Osteocyte (in vitro differentiated cells): ENCODE data around the gene NELFE. TPM values are rescaled to one million over a fixed set of nuclear protein-coding genes. Genes with fewer than 3 reads are reported as not detected.

Source experiments
- DNase-seq: peaks from one replicate; pipeline ENCODE4 v3.0.0; 2021; ENCODE audit warnings: mixed read lengths; ENCODE audit not compliant: unreplicated experiment; ENCODE audit errors: extremely low spot score
- H3K27ac Mint-ChIP-seq: one replicate; pipeline ENCODE4 v1.8.0; 2021; ENCODE audit warnings: mild to moderate bottlenecking, mixed read lengths; ENCODE audit not compliant: unreplicated experiment
- H3K27me3 Mint-ChIP-seq: one replicate; pipeline ENCODE4 v1.8.0; 2021; ENCODE audit warnings: mixed read lengths; ENCODE audit not compliant: unreplicated experiment
- H3K36me3 Mint-ChIP-seq: one replicate; pipeline ENCODE4 v1.8.0; 2021; ENCODE audit warnings: mixed read lengths; ENCODE audit not compliant: unreplicated experiment
- H3K4me1 Mint-ChIP-seq: one replicate; pipeline ENCODE4 v1.8.0; 2021; ENCODE audit warnings: mixed read lengths; ENCODE audit not compliant: unreplicated experiment
- H3K4me3 Mint-ChIP-seq: one replicate; pipeline ENCODE4 v1.8.0; 2021; ENCODE audit warnings: mild to moderate bottlenecking, moderate library complexity, mixed read lengths; ENCODE audit not compliant: unreplicated experiment
- H3K9me3 Mint-ChIP-seq: one replicate; pipeline ENCODE4 v1.8.0; 2021; ENCODE audit warnings: mixed read lengths; ENCODE audit not compliant: unreplicated experiment
- microRNA-seq: library from miRNA; unstranded; fragments of <30 nt; microRNA quantifications from one replicate; pipeline ENCODE4 v1.1.0, GENCODE V29; 2020; ENCODE audit not compliant: unreplicated experiment
- total RNA-seq: library from RNA; stranded (reverse); gene quantifications from 2 replicates; pipeline ENCODE4 v1.2.1, GENCODE V29; 2021
- TF ChIP-seq, protein P1 (sequence below): fragments of 200-600 bp; sonication (generic); IDR thresholded peaks from 2 replicates; pipeline ENCODE4 v1.5.0; 2021; ENCODE audit warnings: antibody characterized with exemption, mild to moderate bottlenecking, moderate library complexity

The NELFE gene
- total RNA-seq, 1 donor from 2014 or later: 66.8 TPM

GRCh38 chr6:31903957-31904356, 54.8 kb downstream of the NELFE start:
- Mint-ChIP-seq H3K9me3 (no peaks in the 10 kb centered on the region), H3K36me3 (peaks cover 1% of the 10 kb centered on the region), H3K27ac (no peak overlapping the region), H3K4me3 (no peak overlapping the region), H3K4me1 (peaks cover 23% of the 10 kb centered on the region), H3K27me3 (peaks cover 4% of the 10 kb centered on the region)
- no peak for DNase-seq
- TF ChIP-seq, protein P1, sequence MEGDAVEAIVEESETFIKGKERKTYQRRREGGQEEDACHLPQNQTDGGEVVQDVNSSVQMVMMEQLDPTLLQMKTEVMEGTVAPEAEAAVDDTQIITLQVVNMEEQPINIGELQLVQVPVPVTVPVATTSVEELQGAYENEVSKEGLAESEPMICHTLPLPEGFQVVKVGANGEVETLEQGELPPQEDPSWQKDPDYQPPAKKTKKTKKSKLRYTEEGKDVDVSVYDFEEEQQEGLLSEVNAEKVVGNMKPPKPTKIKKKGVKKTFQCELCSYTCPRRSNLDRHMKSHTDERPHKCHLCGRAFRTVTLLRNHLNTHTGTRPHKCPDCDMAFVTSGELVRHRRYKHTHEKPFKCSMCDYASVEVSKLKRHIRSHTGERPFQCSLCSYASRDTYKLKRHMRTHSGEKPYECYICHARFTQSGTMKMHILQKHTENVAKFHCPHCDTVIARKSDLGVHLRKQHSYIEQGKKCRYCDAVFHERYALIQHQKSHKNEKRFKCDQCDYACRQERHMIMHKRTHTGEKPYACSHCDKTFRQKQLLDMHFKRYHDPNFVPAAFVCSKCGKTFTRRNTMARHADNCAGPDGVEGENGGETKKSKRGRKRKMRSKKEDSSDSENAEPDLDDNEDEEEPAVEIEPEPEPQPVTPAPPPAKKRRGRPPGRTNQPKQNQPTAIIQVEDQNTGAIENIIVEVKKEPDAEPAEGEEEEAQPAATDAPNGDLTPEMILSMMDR: no peak

Small RNA genes lying within 50 kb of the gene (microRNA-seq; reads per million reads assigned to microRNA genes)
- gene MIR1236: not detected

Other genes with a start within 250 kb of the NELFE start
- gene LY6G6D, start 243.6 kb downstream of the NELFE start, total RNA-seq: not detected in 2 replicates
- not detected in 2 replicates for gene LY6G6C, start 237.2 kb downstream of the NELFE start, total RNA-seq
- gene MPIG6B, start 235.6 kb downstream of the NELFE start, total RNA-seq: not detected in 2 replicates
- gene DDAH2, start 229.7 kb downstream of the NELFE start, total RNA-seq: 91.4 and 96.3 TPM in 2 replicates
- 230 and 242 TPM in 2 replicates for gene CLIC1, start 222.4 kb downstream of the NELFE start, total RNA-seq
- 18.4 and 20.9 TPM in 2 replicates for gene MSH5, start 219.0 kb downstream of the NELFE start, total RNA-seq
- 2.5 and 3.4 TPM in 2 replicates for gene SAPCD1, start 196.3 kb downstream of the NELFE start, total RNA-seq
- gene VWA7, start 181.6 kb downstream of the NELFE start, total RNA-seq: 0.50 and 0.94 TPM in 2 replicates
- 73.0 and 73.4 TPM in 2 replicates for gene VARS1, start 163.2 kb downstream of the NELFE start, total RNA-seq
- gene LSM2, start 152.0 kb downstream of the NELFE start, total RNA-seq: 50.6 and 54.3 TPM in 2 replicates
- gene HSPA1L, start 143.7 kb downstream of the NELFE start, total RNA-seq: 1.1 and 1.7 TPM in 2 replicates
- 19.7 and 24.8 TPM in 2 replicates for gene HSPA1A, start 143.4 kb downstream of the NELFE start, total RNA-seq
- 65.5 and 65.8 TPM in 2 replicates for gene HSPA1B, start 131.2 kb downstream of the NELFE start, total RNA-seq
- gene NEU1, start 96.2 kb downstream of the NELFE start, total RNA-seq: 74.8 and 83.6 TPM in 2 replicates
- not detected in 2 replicates for gene SLC44A4, start 80.0 kb downstream of the NELFE start, total RNA-seq
- 62.4 and 66.7 TPM in 2 replicates for gene EHMT2, start 61.3 kb downstream of the NELFE start, total RNA-seq
- 8.3 and 8.8 TPM in 2 replicates for gene ZBTB12, start 56.9 kb downstream of the NELFE start, total RNA-seq
- 2.3 and 2.4 TPM in 2 replicates for gene C2, start 31.3 kb downstream of the NELFE start, total RNA-seq
- gene CFB, start 12.9 kb downstream of the NELFE start, total RNA-seq: 4.2 and 6.9 TPM in 2 replicates
- gene SKIC2, start 204 bp upstream of the NELFE start, total RNA-seq: 69.3 and 84.3 TPM in 2 replicates
- gene DXO, start 13.2 kb upstream of the NELFE start, total RNA-seq: 28.6 and 30.8 TPM in 2 replicates
- gene C4A, start 23.1 kb upstream of the NELFE start, total RNA-seq: 13.5 and 15.2 TPM in 2 replicates
- gene C4B, start 55.8 kb upstream of the NELFE start, total RNA-seq: 10.5 and 11.8 TPM in 2 replicates
- gene CYP21A2, start 79.4 kb upstream of the NELFE start, total RNA-seq: 0.30 and 0.44 TPM in 2 replicates
- 13.1 and 13.9 TPM in 2 replicates for gene TNXB, start 150.4 kb upstream of the NELFE start, total RNA-seq
- 109 and 116 TPM in 2 replicates for gene ATF6B, start 169.3 kb upstream of the NELFE start, total RNA-seq
- gene FKBPL, start 171.3 kb upstream of the NELFE start, total RNA-seq: 5.3 and 7.5 TPM in 2 replicates
- 1.2 and 2.1 TPM in 2 replicates for gene PRRT1, start 193.0 kb upstream of the NELFE start, total RNA-seq
- gene PPT2, start 195.2 kb upstream of the NELFE start, total RNA-seq: 40.8 and 45.5 TPM in 2 replicates
- gene EGFL8, start 205.6 kb upstream of the NELFE start, total RNA-seq: 21.4 and 22.8 TPM in 2 replicates
- 81.1 and 82.6 TPM in 2 replicates for gene AGPAT1, start 217.1 kb upstream of the NELFE start, total RNA-seq
- gene RNF5, start 219.4 kb upstream of the NELFE start, total RNA-seq: 47.1 and 51.6 TPM in 2 replicates
- 3.8 and 4.1 TPM in 2 replicates for gene AGER, start 225.3 kb upstream of the NELFE start, total RNA-seq
- gene PBX2, start 231.2 kb upstream of the NELFE start, total RNA-seq: 71.4 and 77.1 TPM in 2 replicates
- gene GPSM3, start 233.7 kb upstream of the NELFE start, total RNA-seq: 7.5 TPM in 2 replicates